SW 1271 (cell line): ENCODE results near the gene OPA1.

ENCODE experiments used
- DNase-seq, 2 experiments: peaks; one replicate each; lab custom pipeline; 2025; lab: John Stamatoyannopoulos, UW

OPA1 gene, protein sequence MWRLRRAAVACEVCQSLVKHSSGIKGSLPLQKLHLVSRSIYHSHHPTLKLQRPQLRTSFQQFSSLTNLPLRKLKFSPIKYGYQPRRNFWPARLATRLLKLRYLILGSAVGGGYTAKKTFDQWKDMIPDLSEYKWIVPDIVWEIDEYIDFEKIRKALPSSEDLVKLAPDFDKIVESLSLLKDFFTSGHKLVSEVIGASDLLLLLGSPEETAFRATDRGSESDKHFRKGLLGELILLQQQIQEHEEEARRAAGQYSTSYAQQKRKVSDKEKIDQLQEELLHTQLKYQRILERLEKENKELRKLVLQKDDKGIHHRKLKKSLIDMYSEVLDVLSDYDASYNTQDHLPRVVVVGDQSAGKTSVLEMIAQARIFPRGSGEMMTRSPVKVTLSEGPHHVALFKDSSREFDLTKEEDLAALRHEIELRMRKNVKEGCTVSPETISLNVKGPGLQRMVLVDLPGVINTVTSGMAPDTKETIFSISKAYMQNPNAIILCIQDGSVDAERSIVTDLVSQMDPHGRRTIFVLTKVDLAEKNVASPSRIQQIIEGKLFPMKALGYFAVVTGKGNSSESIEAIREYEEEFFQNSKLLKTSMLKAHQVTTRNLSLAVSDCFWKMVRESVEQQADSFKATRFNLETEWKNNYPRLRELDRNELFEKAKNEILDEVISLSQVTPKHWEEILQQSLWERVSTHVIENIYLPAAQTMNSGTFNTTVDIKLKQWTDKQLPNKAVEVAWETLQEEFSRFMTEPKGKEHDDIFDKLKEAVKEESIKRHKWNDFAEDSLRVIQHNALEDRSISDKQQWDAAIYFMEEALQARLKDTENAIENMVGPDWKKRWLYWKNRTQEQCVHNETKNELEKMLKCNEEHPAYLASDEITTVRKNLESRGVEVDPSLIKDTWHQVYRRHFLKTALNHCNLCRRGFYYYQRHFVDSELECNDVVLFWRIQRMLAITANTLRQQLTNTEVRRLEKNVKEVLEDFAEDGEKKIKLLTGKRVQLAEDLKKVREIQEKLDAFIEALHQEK

DNA sequence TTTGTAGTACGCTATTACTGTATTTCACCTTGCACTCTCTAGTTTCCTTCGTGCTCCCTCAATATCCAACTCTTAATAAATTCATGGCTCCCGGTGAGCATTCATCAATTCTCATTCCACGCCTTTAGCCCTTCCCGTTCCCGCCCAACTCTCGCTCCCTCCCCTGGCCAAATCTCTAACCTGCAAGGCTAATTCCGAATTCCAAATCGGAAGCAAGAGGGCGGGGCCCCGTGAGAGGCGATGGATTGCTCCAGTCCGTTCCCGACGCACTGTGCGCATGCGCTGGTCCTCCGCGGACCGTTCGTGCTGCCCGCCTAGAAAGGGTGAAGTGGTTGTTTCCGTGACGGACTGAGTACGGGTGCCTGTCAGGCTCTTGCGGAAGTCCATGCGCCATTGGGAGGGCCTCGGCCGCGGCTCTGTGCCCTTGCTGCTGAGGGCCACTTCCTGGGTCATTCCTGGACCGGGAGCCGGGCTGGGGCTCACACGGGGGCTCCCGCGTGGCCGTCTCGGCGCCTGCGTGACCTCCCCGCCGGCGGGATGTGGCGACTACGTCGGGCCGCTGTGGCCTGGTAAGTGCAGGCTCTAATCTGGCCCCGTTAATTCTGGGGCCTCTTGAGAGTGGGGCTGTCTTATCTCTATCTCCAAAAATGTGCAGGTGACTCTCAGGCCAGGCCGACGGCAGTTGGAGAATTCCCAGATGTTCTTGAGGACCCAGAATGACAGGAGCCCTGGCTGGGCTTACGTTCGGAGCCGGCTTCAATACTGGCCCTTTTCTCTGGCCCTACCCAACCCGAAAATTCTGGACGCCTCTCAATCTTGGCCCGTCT is at the start of gene OPA1:
Gene OPA1, plus strand, starts transcription at position 368 of the 827 bp plus-strand sequence. Its CDS starts 170 bp downstream, at position 538.
- DNase-seq, result peak; percentile 97 to 98

DNA sequence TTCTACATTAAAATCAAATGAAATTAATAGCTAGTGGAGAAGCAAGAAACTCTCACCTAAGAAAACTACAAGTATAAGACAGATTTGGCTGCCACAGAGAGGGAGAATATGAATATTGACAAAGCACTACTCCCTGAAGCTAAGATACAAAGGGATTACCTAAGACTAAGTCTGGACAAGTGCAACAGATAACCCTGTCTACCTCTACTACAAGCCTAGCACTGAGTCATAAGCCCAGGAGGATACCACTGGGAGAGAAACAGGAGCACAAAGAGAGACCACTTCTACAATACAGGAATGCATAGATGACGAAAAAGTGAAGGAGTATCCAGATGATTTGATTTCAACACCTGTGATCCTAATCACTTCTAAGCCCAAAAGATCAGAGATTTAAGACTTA is 48.7 kb upstream of the OPA1 start:
- DNase-seq, result no peak

DNA sequence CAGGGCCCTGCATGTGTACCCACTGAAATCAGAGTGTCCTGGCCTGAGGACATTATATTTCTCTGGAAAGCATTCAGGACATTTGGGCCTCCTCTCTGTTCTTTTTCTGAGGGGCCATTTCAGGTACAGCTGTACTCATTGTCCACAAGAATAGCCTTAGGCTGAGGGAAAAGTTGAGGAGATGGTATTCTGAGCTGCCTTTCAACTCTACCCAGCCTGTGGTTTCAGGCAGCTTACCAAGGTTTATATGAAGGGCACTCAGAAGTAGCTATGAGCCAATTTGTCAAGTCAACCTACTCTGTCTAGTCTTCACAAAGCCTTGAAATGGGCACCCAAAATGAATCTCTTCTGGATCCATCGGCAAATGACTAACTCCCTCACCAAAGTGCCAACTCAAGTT is 47.7 kb upstream of the OPA1 start:
- DNase-seq, result no peak

DNA sequence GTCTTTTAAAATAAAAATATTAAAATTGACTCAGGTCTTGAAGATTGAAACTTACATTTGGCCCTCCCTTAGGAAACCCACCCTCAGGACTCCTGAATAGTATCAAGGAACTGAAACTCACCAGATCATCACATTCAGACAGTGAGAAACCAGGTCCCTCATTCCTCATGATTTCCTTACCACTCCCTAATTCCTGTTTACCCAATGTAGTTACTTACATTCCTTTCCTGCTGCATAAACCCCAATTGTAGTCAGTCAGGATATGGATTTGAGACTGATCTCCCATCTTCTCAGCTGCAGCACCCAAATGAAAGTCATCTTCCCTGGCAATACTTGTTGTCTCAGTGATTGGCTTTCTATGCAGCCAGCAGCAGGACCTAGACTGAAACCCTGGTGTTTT is 46.9 kb upstream of the OPA1 start:
- DNase-seq, result no peak

DNA sequence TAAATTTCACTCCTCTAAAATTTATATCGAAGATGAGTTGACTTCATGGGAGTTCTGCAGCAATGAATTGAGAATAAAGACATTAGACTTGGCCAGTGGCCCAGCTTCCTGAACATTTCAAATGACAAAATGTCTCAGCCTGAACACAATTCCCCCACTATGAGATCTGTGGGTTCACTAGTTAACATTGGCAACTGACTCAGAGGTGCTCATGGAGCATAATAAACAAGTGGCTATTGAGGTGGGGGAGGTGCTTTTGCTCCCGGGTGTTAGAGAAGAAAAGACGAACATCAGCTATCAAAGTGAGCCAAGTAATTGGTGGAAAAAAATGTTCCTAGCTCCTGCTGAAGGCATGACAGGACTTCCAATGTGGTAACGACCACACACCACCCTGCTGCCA is 44.6 kb upstream of the OPA1 start:
- no peak for DNase-seq

DNA sequence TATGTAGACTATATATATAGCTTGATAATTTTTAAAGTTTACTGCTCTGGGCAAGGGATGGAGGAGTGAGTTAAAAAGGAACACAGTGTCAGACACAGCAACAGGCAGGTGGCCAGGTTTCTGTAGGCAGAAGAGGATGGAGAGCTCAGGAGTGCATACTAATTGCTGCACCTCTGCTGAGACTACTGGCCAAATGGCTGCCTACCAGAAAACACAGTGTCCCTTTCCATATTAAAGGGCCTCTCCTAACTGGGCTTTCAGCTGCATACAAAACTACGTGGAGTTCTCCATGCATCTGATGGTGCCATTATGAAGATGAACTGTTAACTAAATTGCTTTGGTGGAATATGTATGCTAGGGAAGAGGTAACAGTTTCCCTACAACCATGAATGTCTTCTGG is 40.1 kb upstream of the OPA1 start:
- no peak for DNase-seq

DNA sequence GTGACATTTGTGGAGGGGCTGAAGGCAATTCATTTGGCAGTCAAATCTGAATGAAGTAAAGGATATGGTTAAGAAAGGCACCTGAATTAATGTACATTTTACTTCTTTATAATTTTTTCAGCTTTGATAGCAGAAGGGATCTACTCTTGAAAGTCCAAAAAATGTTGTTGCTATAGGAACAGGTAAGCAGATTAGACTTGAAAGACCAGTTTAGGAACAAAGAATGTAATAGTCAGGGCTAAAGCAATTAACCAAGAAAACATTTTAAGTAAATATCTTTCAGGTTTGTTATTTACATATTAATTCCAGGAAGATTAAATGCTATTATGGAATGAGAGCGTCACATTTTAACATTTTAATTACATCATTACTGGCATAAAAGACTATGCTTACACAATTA is 39.4 kb upstream of the OPA1 start:
- DNase-seq, result no peak

DNA sequence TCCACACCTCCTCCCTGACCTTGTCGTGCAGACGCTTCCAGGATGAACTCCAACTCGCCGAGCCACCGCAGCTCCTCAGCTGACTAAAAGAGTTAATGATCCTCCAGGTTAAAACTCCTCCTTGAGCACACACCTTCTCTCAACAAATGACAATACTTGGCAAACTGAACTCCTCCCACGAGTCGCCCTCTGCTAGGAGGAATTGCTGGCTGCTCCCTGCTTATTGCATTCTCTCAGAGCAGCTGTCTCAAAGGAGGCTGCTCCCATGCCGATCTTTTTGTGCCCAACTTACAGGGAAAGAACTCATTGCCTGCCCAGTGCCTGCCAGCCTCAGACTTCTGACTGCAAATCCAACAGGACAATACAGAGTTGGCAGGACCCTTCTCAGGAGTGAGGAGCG is 38.2 kb upstream of the OPA1 start, which contains the start of gene ATP13A4:
Gene ATP13A4, minus strand, starts transcription at position 85 of the 400 bp plus-strand sequence. CDS start 96 bp downstream, outside the sequence.
- DNase-seq, result no peak

DNA sequence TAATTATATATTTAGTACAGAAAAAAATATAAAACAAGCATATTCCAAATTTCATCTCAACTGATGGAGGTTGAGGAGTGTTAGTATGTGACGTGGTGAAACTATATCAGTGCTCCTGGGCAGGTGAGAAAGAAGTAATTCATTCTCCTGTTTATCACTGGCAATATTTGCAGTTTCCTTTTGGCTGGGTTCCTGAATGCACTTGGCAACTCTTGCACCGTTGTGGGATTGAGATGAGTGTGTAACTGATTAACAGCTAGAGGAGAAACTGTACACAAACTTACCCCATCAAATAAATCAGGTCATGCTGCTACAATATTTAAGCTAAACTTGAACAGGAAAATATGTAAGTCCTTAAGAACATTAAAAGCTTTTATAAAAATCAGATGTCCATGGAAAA is 36.2 kb upstream of the OPA1 start:
- no peak for DNase-seq

DNA sequence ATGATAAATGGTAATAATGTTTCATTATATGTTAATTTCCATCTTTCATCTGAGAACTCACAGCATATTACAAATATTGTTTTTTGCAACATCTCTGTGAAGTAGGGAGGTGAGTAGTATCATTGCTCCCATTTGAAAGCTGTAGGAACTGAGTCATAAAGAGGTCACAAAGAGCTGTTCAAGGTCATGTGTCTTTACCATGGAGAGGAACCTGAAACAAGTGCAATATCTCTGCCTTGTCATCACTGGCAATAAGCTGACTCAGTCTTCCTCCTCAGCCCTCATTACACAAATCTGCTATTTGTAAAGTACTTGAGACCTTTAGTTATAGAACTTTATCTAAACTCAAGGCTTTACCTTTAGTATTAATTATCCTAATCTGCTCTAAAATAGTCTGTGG is 33.9 kb upstream of the OPA1 start:
- DNase-seq, result no peak

DNA sequence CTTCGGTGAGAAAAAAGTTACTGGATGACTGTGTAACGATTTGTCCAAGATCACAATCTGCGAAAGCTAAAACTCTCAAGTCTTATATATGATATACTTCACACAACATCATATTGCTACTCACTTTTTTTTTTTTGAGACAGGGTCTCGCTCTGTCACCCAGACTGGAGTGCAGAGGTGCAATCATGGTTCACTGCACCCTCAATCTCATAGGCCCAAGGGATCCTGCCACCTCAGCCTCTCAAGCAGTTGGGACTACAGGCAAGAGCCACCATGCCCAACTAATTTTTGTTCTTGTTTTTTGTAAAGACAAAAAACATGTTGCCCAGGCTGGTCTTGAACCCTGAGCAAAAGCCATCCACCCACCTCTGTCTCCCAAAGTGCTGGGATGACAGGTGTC is 32.9 kb upstream of the OPA1 start:
- no peak for DNase-seq

DNA sequence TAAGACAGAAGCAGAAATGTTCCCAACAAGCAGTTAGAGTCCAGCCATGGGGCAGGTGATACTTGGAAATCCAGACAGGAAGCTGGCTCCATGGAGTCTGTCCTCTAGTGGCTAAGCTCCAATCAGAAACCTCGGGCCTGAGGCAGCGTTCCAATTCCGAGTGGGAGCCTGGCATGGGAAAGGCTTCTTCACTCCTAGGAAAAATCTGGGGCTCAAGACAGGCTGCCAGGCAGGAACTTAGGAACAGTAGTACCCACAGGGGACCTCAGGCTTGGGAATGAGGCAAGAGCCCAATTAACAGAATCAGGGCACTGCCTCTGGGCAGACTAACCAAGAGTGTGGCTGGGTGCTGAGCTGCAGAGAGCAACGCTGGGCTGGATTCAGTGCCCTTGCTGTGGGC is 32.1 kb upstream of the OPA1 start:
- no peak for DNase-seq

DNA sequence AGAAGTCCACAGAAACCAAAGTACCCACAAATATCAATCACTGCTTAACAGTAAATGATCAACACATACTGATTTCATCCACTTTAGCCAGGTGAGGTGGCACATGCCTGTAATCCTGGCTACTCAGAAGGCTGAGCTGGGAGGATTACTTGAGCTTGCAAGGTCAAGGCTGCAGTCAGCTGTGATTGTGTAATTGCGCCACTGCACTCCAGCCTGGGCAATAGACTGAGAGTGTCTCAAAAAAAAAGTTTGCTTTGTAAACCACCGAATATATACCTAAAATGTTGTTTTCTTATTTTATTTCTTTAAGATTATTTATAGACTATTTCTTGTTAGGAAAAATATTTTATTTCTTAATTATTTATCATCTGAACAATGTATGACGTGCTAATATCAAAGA is 29.6 kb upstream of the OPA1 start:
- no peak for DNase-seq

DNA sequence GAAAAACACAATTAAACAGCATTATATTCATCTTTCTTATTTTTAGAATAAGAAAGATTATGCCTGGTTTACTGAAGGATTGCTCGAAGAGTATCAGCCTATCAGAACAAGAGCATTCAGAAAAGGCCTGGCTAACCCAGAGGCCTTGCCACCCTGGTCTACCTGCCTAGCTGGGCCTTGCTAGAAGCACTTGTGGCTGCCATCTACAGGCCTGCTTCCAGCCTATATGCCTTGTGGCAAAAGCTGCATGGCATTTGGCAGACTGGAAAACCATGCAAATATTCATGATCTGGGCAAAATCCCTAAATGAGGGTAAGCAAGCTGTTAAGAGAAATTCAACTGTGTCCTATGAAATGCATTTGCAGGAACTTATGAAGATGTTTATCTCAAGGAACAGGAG is 29.0 kb upstream of the OPA1 start:
- DNase-seq, result no peak

DNA sequence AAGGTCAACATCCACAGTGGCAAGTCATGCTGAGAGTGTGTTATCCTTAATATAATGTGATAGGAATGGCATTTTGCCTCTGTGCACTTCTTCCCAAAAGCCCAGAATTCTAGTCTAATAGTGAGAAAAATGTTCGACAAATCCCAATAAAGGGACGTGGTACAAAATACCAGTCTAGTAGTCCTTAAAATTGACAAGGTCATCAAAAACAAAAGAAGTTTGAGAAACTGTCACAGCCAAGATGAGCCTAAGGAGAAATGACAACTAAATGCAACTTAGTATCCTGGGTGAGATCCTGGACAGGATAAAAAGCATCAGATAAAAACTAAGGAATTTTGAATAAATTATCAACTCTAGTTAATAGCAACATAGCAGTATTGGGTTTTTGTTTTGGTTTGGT is 23.9 kb upstream of the OPA1 start:
- DNase-seq, result no peak

DNA sequence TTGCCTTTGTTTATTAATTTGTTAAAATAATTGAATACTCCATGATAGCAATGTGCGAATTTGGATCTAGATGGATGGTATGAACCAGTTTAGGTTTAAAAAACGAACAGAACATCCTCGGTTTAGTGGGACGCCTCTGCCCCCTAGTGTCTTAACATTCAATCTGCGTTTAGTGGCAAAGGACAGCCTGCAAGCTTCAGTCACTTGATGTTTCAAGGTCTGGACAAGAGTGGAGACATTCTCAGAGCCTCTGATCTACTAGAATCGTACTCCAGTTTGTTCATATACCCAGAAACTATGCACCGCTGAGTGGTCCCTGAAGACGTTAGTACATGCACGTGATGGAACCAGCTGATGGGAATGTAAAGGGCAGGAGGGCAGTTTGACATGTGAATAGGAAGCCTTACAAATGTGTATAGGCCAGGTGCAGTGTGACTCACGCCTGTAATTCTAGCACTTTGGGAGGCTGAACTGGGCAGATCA is 20.5 kb upstream of the OPA1 start:
- peak; percentile 15 to 81 for DNase-seq

DNA sequence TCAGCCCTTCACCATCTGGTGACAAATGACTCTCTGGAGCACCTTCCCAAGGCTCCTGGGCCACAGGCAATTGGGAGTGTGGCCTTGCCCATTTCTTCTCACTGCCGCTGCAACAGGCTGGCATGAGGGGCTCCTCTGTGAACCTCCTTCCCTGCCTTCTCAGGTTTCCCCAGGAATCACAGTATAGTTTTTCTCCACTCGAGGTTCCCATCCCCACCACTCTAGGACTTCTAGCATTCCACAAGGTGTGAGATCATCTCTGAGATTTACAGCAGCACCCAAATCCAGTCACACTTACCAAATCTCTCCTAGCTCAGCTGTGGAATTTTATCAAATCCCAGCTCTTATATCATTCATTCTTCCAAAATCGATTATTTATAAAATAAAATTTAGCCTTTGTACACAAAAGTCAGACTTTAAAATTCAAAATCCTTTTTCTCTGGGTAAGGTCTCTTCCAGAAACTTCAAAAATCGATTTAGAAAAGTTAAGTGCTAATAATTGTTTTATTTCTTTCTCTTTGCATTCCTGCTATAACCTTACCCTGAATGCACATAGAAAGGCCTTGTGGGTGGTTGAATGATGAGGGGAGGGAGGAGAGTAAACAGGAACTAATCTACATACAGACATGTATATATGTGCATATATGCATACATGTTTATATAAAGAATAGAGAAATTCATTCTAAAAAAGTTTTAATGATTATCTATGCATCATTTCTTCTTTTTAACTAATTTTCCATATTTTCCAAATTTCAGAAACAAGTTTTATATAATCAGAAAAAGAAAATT is 19.4 kb upstream of the OPA1 start:
- DNase-seq, result no peak

DNA sequence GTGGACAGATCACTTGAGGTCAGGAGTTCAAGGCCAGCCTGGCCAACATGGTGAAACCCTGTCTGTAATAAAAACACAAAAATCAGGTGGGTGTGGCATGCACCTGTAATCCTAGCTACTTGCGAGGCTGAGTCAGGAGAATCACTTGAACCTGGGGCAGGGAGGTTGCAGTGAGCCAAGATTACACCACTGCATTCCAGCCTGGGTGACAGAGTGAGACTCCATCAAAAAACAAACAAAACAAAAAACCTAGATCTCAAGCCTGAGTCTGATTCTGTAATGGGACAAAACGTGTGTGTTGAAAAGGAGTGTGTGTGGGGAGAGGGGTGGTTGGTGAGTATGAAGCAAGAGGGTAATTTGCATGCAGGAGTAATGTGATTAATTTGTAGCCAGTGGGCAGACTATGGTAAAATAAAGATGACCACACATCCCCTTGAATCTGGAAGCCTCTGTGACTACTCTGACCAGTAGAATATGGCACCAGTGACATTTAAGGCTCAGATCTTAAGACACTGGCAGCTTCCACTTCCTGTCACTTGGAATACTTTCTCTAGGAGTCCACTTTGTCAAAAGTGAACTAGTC is 18.4 kb upstream of the OPA1 start:
- no peak for DNase-seq

DNA sequence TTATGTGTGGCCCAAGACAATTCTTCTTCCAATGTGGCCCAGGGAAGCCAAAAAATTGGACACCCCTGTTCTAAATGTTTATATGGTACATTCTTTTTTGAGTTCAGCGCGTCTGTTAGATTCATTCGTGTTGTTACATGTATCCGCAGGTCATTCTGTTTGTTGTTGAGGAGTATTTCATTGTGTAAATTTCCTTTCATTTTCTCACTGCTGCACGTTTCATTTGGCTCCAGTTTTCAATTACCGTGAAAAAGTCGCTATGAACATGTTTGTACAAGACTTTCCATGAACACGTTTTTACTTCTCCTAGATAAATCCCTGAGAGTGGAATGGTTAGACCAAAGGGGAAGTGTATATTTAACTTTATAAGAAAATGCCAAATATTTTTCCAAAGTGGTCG is 7.5 kb upstream of the OPA1 start:
- no peak for DNase-seq

DNA sequence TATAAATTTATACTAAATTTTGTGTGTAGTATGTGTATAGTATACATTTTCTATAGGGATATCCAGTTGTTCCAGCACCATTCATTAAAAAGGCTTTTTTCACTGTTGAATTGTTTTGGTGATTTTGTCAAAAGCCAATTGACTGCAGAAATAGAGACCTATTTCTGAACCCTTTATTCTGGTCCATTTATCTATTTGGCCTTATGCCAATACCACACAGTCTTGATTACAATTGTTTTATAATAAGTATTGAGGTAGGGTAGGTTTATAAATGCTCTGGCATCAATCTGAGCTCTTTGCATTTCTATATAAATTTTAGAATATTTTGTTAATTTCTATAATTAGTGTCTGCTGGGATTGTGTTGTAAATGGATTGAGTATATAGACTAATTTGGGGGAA is 6.5 kb upstream of the OPA1 start:
- no peak for DNase-seq

DNA sequence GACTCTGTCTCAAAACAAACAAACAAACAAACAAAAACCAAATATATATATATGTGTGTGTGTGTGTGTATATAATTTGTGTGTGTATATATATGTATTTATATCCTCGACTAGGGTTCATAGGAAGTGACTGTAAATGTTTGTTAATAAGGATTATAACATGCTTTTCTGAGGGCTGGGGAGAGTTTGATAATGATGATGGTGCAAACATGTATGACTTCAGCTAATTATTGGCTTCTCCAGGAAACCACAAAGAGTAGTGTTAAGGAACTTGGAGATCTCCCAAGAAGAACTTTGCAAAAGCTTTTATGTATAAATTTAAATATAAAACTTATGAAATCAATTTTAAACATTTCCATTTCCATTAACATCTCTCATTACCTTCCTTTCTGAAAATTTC is 3.9 kb upstream of the OPA1 start:
- no peak for DNase-seq
